GM21576 (cell line): ENCODE measurements around the gene P3H4.

Source experiments
- ATAC-seq: cut with Tn5 transposase; IDR thresholded peaks from one replicate; pipeline ENCODE4 v1.9.1; 2021; ENCODE audit warnings: mild to moderate bottlenecking, moderate library complexity; ENCODE audit not compliant: unreplicated experiment

Gene P3H4

GRCh38 chr17:41772586-41773189 is 39.1 kb downstream of the P3H4 start:
- ATAC-seq = no peak

- ATAC-seq = no peak
Observed at GRCh38 chr17:41772218-41772585, 39.5 kb downstream of the P3H4 start.

- no peak for ATAC-seq
Observed at GRCh38 chr17:41771389-41772206, 40.2 kb downstream of the P3H4 start.

GRCh38 chr17:41769985-41770384 is 41.8 kb downstream of the P3H4 start:
- ATAC-seq = no peak

GRCh38 chr17:41769346-41769862 is 42.3 kb downstream of the P3H4 start:
- ATAC-seq = no peak

- ATAC-seq = no peak
Observed at GRCh38 chr17:41768682-41769288, 43.0 kb downstream of the P3H4 start.

- no peak for ATAC-seq
Observed at GRCh38 chr17:41767324-41768042, 44.3 kb downstream of the P3H4 start.

GRCh38 chr17:41766135-41766534 is 45.6 kb downstream of the P3H4 start:
- no peak for ATAC-seq

- no peak for ATAC-seq
Observed at GRCh38 chr17:41763327-41763726, 48.4 kb downstream of the P3H4 start.

GRCh38 chr17:41762841-41763240 is 48.9 kb downstream of the P3H4 start:
- ATAC-seq = no peak

- ATAC-seq = no peak
Observed at GRCh38 chr17:41762391-41762790, 49.4 kb downstream of the P3H4 start.

GRCh38 chr17:41760878-41761277 is 50.9 kb downstream of the P3H4 start:
- no peak for ATAC-seq

- no peak for ATAC-seq
Observed at GRCh38 chr17:41758601-41759000, 53.1 kb downstream of the P3H4 start.

- ATAC-seq = no peak
Observed at GRCh38 chr17:41754066-41754465, 57.7 kb downstream of the P3H4 start.
